NB4 (cell line): ENCODE data around the gene RREB1.

ENCODE experiments used
- DNase-seq: peaks from one replicate; pipeline ENCODE4 v3.0.0; 2010; ENCODE audit warnings: low read depth
- H3K4me3 ChIP-seq: one replicate; pipeline ENCODE4 v1.5.1; 2011; ENCODE audit warnings: mild to moderate bottlenecking, low read depth, low read length, moderate library complexity
- CTCF ChIP-seq: IDR thresholded peaks from one replicate; pipeline ENCODE4 v1.5.1; 2012; ENCODE audit warnings: low read depth, low read length
- MAX ChIP-seq: IDR thresholded peaks from 2 replicates; pipeline ENCODE4 v1.6.1; 2011; ENCODE audit warnings: low read depth, low read length
- MYC ChIP-seq: IDR thresholded peaks from 2 replicates; pipeline ENCODE4 v1.6.1; 2011; ENCODE audit warnings: low read depth, low read length
- POLR2A ChIP-seq: IDR thresholded peaks from 2 replicates; pipeline ENCODE4 v1.6.1; 2011; ENCODE audit warnings: mild to moderate bottlenecking; ENCODE audit not compliant: insufficient read length; ENCODE audit errors: extremely low read depth

RREB1 gene

GRCh38 chr6:7256785-7257184, 149.0 kb downstream of the RREB1 start:
- no peak for DNase-seq
- no peak overlapping the region for H3K4me3 ChIP-seq
- TF ChIP-seq CTCF (no peak), MAX (no peak), MYC (no peak), POLR2A (no peak)

- H3K4me3 ChIP-seq: no peak overlapping the region
- TF ChIP-seq MAX (no peak), POLR2A (no peak), CTCF (no peak), MYC (no peak)
- no peak for DNase-seq
These were observed 149.9 kb downstream of the RREB1 start for GRCh38 chr6:7257521-7258230.

- no peak overlapping the region for H3K4me3 ChIP-seq
- DNase-seq: no peak
- TF ChIP-seq MYC: no peak
- TF ChIP-seq MAX: no peak
These were observed 150.5 kb downstream of the RREB1 start for GRCh38 chr6:7258231-7258763.

GRCh38 chr6:7260291-7261031, 152.7 kb downstream of the RREB1 start:
- peak; percentile 41 for DNase-seq
- H3K4me3 ChIP-seq: peak overlapping the region; percentile 59
- TF ChIP-seq MYC: no peak
- no peak for TF ChIP-seq CTCF
- no peak for TF ChIP-seq POLR2A
- TF ChIP-seq MAX: no peak

GRCh38 chr6:7261032-7261841, 153.5 kb downstream of the RREB1 start:
- DNase-seq: peak; percentile 88
- peak overlapping the region; percentile 59 for H3K4me3 ChIP-seq
- TF ChIP-seq MYC (no peak), CTCF (no peak), MAX (no peak), POLR2A (no peak)

- H3K4me3 ChIP-seq: no peak overlapping the region
- DNase-seq: no peak
- TF ChIP-seq MYC: no peak
- TF ChIP-seq MAX: no peak
- no peak for TF ChIP-seq POLR2A
These were observed 154.2 kb downstream of the RREB1 start for GRCh38 chr6:7261852-7262461.
